ENCODE results near the gene BAIAP2.
"Not testable (repeated sequence)": the region's sequence is repeated elsewhere in the genome, so short reads cannot be mapped to it uniquely, and the experiment has no call there.

Gene BAIAP2

DNA sequence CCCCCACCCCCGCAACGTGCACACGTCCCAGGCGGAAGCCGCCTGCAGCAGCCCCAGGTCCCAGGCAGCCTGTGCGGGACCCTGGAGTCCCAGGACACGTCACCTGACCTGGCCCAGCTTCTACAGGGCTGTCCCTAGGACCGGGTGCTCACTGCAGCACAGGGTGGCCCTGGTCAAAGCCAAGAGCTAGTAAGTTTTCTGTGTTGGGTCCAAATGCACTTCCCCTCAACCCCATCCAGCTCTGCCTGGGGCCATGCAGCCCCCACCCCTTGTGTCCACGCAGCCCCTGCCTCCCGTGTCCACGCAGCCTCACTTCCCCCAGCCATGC, 108.2 kb downstream of the BAIAP2 start:
- DNase-seq (ENCODE audit: low read depth) = no peak

DNA sequence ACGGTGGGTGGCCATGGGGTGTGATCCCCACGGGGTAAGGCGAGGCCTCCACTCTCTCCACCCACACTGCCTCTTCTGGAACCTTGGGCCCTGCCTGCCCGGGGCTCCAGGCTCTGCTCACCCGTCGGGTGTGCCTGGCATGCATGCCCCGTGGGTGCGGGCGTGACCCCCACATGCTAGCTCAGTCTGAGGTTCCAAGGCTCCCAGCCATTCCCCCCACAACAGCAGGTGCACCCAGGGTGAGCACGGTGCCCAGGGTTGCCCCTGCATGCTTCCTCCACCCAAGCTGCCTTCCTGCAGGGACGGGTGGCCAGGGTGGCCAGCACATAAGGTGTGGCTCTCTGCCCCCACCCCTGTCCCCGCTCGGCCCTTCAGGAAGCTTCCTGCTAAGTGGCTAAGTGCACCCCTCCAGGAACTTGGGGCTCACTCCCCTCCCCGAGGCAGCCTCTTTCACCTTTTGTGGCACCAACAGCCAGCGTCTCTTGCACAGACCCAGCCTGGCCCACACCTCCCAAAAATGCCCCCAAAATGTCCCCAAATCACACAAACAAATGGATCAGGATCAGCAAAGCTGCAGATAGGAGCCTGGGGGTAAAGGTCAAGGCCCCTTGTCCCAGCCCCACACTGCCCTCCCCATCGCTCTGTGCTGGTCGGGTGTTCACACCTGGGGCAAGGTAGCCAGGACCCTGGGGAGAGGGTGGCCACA, 108.9 kb downstream of the BAIAP2 start:
- no peak for DNase-seq (ENCODE audit: low read depth)

DNA sequence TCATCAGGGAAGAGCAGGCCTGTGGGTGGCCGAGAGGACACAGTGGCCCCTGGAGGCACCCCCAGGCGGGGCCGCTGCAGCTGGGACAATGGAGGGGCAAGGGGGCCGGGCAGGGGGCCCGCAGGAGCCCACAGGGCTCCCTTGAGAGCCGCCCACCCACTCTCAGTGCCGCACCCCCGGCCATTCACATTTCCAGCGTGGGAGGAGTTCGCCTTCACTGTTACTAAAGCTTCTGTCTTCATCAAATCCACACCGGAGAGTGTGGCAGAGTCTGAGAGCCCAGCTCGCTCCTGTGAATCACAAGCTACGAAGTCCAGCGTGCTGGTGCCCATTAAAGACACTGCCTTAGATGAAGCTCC, 109.5 kb downstream of the BAIAP2 start:
- no peak for DNase-seq (ENCODE audit: low read depth)

DNA sequence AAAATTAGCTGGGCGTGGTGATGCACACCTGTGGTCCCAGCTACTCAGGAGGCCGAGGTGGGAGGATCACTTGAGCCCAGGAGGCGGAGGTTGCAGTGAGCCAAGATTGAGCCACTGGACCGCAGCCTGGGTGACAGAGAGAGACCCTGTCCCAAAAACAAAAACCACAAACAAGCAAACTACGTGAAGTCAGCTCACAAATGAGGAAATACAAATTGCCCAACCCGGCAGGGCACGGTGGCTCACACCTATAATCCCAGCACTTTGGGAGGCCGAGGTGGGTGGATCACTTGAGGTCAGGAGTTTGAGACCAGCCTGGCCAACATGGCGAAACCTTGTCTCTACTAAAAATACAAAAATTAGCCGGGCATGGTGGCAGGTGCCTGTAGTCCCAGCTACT, 111.3 kb downstream of the BAIAP2 start:
- DNase-seq (ENCODE audit: low read depth) = not testable (repeated sequence)

DNA sequence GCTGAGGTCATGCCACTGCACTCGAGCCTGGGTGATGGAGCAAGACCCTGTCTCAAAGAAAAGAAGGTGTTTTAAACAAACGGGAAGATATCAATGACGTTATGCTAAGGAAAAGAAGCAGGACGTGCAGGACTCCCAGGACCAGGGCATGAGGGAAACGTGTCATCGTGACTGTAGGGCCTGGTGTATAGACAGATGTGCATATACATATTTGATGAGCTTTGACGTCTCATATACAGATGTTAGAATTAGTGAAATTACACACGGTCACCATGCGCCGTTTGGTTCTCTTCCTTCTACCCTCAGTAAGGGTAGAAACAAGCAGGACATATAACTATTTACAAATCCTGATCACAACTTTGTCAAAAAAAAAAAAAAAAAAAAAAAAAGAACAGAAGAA, 112.8 kb downstream of the BAIAP2 start:
- no peak for DNase-seq (ENCODE audit: low read depth)

DNA sequence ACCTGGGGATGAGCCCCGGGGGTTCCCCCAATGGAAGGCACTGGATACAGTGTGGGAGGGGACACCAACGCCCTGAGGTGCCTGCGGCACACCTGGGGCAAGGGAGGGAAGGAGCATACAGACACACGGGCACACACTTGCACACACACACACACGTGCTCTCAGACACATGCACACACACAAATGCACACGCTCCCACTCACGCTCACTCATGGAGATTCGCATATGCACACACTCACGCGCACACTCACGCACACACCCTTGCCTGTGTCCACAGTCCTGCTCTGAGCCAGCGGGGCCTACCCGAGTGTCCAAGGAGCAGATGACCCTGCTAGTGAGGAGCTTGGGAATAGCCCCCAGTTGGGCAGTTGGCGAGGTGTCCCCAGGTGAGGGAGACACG, 113.6 kb downstream of the BAIAP2 start:
- DNase-seq (ENCODE audit: low read depth) = no peak

DNA sequence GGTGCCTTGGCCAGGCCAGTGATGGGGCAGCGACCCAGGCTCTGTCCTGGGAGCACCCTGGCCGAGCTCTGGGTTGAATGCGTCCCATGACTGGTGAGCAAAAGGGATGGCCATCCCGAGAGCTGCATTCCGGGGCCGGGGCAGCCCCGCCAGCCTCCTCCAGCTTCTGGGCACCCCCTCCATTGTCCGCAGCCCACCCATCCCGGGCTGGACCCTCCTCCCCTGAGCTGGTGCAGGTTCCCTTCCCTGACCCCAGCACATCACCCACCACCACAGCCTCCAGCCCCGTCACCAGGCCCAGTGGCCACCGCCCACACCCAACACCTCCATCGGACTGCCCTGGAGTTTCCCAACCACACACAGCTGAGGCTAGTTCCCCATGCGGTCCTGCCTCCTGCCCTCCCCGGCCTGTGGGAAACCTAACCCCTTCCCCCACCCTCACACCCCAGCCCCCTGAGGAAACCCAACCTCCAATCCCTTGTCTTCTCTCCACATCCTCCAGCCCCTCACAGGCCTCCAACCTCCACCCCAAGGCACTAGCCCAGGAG, 114.1 kb downstream of the BAIAP2 start:
- no peak for DNase-seq (ENCODE audit: low read depth)

DNA sequence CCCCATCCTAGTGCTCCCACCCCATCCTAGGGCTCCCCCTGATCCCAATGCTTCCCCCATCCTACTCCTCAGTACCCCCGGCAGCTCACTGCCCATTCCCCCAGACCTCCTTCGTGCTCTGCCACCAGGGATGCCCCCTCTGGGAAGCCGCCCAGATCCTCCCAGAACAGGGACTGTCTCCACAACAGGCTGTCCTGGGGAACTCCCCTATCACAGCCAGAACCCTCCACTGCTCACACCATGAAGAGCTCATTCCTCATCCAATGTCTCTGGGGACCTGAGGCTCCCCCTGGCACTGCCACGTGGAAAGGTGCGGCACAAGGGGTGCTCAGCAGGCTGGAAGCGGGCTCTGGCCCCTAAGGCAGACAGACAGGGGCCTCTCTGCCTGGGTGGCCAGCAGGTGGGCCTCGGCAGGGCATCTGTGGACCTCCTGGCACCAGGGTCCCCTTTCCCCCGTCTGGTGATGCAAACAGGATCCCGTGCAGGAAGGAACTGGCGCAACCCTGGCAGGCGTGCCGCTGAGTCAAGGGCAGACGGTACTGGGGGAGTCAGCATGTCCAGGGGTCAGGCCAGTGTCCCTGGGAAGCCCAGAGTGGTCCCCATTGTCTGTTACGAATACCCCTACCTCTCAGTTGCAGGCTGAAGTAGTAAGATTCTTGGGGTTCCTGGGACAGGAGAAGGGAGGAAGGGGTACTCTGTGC, 115.6 kb downstream of the BAIAP2 start:
- DNase-seq (ENCODE audit: low read depth) = no peak

DNA sequence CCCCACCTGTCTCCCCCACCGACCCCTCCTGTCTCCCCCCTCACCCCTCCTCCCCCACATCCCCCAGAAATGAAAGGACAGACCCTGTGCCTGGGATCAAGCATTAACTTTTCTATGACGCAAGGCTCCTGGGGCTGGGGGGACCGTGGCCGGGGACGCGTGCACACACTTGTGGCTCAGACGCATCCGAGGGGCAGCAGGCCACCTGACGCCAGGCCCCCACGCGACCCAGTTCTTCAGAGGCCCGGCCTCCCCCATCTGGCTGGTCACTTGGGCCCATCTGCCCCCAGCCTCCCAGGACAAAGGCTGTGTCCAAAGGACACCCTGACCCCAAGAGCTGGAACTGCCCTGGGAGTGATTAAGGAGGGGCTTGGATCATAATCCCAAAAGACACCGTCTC, 116.3 kb downstream of the BAIAP2 start:
- no peak for DNase-seq (ENCODE audit: low read depth)

DNA sequence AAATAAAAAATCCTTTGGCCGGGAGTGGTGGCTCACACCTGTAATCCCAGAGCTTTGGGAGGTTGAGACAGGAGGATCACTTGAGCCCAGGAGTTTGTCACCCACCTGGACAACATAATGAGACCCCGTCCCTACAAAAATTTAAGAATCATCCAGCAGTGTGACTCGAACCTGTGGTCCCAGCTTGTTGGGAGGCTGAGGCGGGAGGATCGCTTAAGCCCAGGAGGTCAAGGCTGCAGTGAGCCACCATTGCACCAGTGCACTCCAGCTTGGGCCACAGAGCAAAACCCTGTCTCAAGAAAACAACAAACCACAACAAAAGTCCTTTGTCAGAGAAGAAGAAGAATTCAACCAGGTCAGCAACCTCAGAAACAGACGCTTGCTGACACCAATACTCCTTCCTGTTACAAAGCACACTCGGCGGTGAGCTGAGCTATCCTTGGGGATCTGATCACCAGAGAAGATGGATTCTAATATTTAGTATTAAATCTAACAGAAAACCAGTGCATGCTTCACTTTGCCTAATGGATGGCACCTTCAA, 117.4 kb downstream of the BAIAP2 start:
- DNase-seq (ENCODE audit: low read depth) = no peak

DNA sequence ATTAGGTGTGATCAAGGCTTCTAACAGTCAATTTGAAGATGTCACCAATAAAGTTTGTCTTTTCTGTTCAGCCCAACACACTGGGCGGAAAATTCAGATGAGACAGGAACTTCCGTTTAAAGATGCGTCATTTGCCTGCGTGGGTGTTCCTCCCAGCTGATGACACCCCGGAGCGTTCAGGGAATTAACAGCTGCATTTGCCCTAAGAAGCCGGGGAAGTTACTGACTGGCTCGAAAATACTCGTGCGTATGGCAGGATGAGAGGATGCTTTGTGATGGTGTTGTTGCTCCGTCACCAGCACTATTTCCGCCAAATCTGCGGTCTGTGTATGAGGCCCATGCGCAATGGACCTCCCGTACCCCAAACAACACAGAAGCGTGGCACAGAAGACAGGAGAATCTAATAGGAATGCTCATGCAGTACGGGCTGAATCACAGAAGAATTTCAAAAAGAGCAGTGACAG, 118.4 kb downstream of the BAIAP2 start:
- no peak for DNase-seq (ENCODE audit: low read depth)

DNA sequence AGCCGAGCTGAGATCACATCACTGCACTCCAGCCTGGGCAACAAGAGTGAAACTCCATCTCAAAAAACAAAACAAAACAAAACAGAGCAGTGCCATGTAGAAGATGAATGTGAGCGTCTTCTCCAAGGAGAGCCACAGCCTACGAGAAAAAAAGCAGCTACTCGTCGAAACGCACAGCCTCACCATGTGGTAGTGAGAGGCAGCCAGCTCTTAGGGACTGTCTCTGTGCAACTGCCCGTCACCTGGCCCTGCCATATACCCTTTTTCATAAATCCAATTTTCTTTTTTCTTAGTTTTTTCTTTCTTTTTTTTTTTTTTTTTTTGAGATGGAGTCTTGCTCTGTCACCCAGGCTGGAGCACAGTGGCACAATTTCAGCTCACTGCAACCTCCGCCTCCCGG, 119.1 kb downstream of the BAIAP2 start:
- DNase-seq (ENCODE audit: low read depth) = not testable (repeated sequence)

DNA sequence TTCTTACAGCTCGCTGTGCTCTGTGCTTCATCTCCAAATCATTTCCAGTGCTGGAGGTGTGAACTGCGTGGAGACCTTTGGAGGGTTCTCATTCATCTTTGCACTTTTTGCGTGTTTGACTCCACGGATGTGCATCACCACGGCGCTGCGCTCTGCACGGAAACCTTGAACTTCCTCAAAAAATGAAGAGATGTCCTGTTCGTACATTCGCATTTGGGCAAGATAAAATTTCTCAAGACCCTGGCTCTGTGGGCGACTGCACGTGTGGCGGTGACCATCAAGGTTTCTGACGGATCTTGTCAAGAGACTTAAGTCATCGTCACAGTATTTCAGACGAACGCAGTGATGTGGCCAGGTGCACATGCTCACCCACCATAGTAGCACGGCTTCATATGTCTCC, 120.0 kb downstream of the BAIAP2 start:
- no peak for DNase-seq (ENCODE audit: low read depth)

DNA sequence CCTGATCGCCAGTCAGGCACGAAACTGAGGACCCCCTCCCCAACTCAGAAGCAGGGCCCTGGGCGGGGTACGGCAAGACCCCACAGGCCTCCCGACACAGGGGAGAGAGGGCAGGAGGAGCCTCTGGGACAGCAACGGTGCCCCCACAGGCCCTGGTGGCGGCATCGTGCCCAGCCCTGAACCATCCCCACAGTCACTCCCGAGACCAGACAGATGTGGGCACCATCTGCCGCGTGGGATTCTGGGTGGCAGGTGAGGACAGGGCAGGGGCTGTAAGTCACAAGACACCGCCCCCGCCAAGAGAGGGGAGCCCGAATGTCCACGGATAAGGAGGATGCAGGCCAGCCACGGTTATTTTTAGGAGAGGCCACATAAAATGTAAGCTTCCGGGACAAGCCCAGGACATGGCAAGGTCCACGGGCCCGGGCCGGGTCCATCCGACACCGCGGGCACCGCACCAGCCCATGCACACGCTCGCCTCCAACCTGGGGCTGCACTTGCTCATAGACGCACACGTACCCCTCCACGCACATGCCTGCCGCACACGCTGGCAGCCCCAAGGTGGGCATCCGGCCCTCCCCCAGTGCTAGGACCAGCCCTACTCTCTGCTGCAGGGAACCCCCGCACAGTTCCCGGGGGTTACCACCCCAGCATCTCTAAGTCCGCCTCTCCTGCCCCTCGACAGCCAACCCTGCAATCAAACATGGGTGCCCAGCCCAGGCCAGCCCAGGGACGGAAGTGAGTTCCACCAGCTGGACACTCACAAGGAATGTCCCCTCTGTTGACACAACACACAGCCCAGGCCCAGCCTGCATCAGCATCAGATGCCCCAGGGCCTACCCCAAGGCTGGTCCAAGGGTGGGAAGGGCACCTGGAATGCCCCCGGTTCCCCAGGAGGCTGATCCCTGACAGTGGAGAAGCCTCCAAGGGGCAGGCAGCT, 122.2 kb downstream of the BAIAP2 start:
- no peak for DNase-seq (ENCODE audit: low read depth)

DNA sequence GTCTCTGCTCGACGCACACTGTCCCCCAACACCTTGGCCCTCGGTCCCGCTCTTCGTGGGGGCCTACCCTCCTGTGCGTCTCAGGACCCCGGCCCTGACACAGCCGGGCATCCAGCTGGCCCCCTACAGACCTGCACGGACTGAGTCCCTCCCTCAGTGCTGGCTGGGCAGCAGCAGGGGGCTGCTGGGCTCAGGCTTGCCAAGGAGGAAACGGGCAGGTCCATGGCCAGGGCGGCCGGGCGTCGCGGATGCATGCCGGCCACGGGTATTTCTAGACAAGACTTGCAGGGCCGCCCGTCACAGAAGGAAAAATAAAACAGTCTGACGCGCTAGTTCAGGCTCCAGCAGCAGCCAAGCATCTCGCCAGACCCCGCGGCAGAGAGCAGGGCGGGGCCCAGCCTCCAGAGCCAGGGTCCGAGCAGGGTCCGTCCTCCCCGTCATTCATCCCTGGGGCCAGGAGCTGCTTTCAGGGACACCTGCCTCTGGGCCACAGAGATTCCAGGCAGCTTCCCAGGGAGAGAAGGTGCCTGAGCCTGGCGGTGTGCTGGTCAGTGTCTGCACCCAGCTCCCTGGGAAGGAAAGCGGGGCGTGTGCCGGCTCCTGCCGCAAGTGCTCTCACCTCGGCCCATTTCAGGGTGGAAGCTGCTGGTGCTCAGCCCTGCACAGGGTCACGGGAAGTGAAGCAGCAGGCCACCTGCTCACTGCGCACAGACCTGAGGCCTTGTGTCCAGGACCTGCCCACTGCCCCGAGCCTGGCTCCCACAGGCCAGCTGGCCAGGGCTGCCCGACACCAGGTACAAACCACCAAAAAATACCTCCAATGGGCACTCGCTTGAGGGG, 123.1 kb downstream of the BAIAP2 start:
- no peak for DNase-seq (ENCODE audit: low read depth)

DNA sequence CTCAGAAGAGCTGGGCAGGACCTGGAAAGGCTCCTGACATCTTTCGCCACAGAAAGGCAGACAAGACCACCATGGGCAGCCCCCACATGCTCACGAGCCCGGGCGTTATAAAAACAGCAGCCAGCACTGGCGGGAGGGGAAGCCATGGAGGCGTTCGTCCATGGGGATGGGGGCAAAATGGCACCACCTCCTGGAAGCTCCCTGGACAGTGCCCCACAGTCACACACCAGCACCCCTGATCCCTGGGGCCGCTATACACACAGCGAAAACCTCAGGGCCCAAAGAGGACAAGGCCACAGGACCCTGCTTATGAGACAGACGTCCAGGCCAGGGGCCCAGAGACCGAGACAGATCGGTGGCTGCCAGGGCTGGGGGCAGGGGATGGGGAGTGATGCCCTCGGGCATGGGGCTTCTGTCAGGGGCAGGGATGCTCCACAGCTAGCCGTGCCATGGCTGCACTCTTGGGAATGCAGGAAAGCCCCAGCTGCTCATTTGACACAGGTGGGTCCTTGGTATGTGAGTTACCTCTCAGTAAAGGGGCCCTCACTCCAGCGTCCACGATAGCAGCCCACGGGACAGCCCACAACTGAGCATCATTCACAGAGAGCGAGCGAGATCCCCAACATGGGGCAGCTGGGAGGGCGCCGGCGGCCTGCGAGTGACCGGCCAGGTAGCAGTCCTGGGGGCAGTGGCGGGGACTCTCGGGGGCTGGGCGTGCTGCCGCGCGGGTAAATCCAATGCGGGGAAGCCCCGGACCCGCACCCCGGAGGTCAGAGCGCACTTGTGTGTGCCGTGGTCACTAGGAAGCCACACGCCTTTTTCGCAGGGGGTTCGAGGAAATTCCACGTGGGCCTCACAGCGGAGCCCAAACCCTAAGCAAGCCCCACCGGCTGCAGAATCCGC, 124.0 kb downstream of the BAIAP2 start:
- no peak for DNase-seq (ENCODE audit: low read depth)

DNA sequence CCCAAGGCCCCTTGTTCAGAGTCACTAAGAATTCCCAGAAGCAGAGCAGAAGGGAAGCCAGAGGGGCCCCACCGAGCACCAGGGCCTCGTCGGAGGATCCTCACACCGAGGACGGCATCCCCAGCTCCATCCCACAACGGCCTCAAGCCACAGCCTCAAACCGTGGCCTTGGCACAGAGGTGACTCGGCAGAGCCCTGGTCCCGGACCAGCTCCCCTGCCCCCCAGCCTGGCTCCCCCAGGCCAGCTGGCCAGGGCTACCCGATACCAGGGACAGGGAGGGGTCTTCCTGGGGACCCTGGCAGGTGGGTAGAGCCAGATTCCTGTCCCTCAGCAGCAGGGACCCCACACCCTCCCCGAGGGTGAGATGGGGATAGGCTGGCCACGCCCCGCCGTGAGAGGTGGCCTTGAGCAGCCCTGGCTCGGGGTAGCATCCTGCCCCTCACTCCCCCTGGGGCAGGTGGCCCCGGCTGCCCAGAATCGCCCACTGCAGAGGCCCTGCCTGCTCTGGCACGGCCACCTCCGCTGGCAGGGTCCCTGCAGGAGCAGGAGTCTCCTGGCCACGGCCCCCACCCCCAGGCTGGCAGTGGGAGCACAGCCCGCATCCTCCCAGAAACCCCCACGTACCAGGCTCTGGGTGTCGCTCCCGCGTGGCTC, 124.8 kb downstream of the BAIAP2 start:
- DNase-seq (ENCODE audit: low read depth) = no peak

DNA sequence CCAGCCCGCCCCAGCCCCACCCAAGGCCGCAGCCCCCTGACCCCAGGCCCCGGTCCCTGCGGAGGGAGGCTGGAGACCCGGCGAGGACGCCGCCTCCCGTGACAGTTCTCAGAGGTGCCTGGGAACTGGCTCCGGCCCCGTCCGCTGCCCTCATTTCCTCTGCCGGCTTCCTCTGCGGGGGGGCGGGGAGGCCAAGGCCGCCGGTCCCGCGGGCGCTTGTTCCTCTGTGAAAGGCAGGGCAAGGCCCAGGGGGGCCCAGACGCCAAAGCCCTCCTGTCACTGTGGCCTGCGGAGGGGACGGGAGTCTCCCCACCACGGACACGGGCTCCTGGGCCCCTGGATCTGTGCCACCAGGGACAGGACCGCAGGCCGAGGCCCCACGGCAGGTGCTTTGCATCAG, 125.4 kb downstream of the BAIAP2 start:
- DNase-seq (ENCODE audit: low read depth) = no peak

DNA sequence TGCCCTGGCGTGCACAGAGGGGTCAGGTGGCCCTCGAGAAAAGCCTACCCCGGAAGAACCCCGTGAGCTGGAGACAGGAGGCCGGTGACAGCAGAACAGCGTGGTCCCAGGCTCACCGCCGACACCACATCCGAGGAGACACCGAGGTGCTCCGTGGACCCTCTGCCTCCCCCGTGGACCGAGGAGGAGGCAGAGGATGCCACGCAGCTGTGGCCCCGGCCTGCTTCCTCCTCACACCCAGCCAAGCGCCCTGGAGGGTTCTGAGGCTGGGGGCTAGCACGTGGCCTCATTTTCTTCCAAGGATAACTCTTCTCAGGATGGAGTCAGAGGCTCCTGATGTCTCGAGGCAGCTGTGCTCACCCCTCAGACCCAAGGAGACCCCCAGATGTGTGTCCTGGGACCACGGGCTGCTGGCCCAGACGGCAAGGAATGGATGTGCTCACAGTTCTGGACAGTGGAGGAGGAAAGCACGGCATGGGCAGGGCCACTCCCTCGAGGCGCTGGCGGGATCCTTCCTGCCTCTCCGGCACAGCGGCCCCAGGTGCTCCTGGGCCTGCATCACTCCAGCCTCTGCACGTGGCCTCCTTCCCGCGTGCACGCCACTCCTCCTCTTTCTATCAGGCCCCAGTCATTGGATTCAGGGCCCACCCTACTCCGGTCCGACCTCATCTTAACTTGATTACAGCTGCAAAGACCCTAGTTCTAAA, 125.9 kb downstream of the BAIAP2 start:
- no peak for DNase-seq (ENCODE audit: low read depth)

All from GM04503 (cell line).